Inflammatory macrophage treated with lipopolysaccharide for 4 hours (primary cell): ENCODE data around the gene POFUT1.

Experiments used
- DNase-seq: peaks from one replicate; pipeline ENCODE4 v3.0.0-alpha.2; 2020

POFUT1 gene

GRCh38 chr20:32208499-32209154, 947 bp downstream of the POFUT1 start:
- no peak for DNase-seq

GRCh38 chr20:32209850-32210605, 2.3 kb downstream of the POFUT1 start:
- no peak for DNase-seq

- no peak for DNase-seq
These were observed 6.2 kb downstream of the POFUT1 start for GRCh38 chr20:32213870-32214269.

GRCh38 chr20:32215147-32215546, 7.5 kb downstream of the POFUT1 start:
- DNase-seq: no peak

GRCh38 chr20:32215729-32216128, 8.0 kb downstream of the POFUT1 start:
- no peak for DNase-seq

- DNase-seq: no peak
These were observed 8.8 kb downstream of the POFUT1 start for GRCh38 chr20:32216179-32217142.

- no peak for DNase-seq
These were observed 10.6 kb downstream of the POFUT1 start for GRCh38 chr20:32218156-32218900.

GRCh38 chr20:32224463-32224862, 16.8 kb downstream of the POFUT1 start:
- no peak for DNase-seq

- DNase-seq: no peak
These were observed 18.7 kb downstream of the POFUT1 start for GRCh38 chr20:32226391-32226790.

- DNase-seq: no peak
These were observed 19.6 kb downstream of the POFUT1 start for GRCh38 chr20:32227306-32227705.

- DNase-seq: peak; percentile 36
These were observed 20.3 kb downstream of the POFUT1 start for GRCh38 chr20:32227744-32228688.

GRCh38 chr20:32229251-32229747, 21.6 kb downstream of the POFUT1 start:
- DNase-seq: no peak

GRCh38 chr20:32230707-32231106, 23.0 kb downstream of the POFUT1 start:
- no peak for DNase-seq

GRCh38 chr20:32231245-32231644, 23.6 kb downstream of the POFUT1 start:
- no peak for DNase-seq

- DNase-seq: peak; percentile 25
These were observed 24.2 kb downstream of the POFUT1 start for GRCh38 chr20:32231847-32232246.

GRCh38 chr20:32232326-32232886, 24.7 kb downstream of the POFUT1 start:
- DNase-seq: no peak

GRCh38 chr20:32233286-32233685, 25.6 kb downstream of the POFUT1 start:
- DNase-seq: no peak

GRCh38 chr20:32234135-32234808, 26.6 kb downstream of the POFUT1 start:
- DNase-seq: no peak

GRCh38 chr20:32235331-32236047, 27.8 kb downstream of the POFUT1 start:
- no peak for DNase-seq
